ENCODE data around the gene GRK6.

DNA sequence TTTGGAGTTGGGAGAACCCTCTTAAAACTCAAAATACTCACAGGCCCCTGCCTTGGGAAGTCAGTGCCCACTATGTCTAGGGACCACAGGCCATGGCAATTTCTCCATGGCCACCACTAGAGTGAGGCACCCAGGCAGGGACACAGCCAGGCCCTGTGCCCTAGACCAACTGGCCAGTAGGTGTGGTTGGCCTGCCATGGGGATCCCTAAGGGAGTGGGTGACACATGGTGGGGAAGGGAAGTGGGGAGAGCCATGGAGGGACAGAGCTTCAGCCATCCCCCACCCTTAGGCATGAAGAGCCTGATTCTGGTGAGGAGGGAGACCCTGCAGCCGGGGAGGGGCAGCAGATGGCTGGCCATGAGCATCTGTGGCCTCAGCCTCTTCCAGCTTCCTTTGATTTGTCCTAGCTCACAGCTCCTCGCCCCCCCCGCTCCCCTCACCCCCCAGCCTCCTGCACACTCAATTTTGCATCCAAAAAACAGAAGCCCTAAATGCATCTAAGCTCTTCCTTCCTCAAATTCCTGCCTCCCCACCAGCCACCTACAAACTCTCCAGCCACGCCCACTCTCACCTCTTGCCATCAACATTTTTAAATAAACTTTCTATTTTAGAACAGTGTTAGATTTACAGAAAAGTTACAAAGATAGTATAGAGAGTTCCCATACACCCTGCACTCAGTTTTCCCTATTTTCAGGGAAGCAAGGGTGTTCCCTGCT, 48.5 kb downstream of the GRK6 start:
- TF ChIP-seq CTCF (IDR thresholded peaks at IDR 0.05; ENCODE audit: low read length): no peak
- no peak for TF ChIP-seq EZH2 (optimal IDR thresholded peaks at IDR 0.05; ENCODE audit: low read depth, low read length)
